H1 (cell line): ENCODE measurements around the gene TMTC4. TPM values are rescaled to one million over a fixed set of nuclear protein-coding genes. Genes with fewer than 3 reads are reported as not detected.

Experiments
- CTCF ChIA-PET: fragments of 300-600 bp; sonication (Branson Sonifier 250); formaldehyde crosslinking; loops from one replicate; lab custom pipeline; 2021; ENCODE audit not compliant: partially characterized antibody; lab: Charles Lee
- POLR2A ChIA-PET: fragments of 300-600 bp; sonication (Branson Sonifier 250); formaldehyde crosslinking; loops from one replicate; lab custom pipeline; 2021; ENCODE audit warnings: inconsistent platforms; ENCODE audit not compliant: partially characterized antibody; lab: Charles Lee
- DNase-seq, 2 experiments: peaks; one replicate each; pipeline versions ENCODE4 v3.0.0 to v3.0.0-alpha.2; 2010 to 2022; ENCODE audit warnings: low spot score in 2 of 2, low read depth in 1 of 2, mixed read lengths in 1 of 2
- FAIRE-seq: peaks from 2 replicates; lab custom pipeline; 2011; peaks lifted over from hg19 to GRCh38; lab: Jason Lieb, UNC
- H2AFZ ChIP-seq: 2 replicates; pipeline ENCODE4 v1.8.1; 2012; ENCODE audit warnings: low read length, inconsistent platforms
- H2AK5ac ChIP-seq: 2 replicates; pipeline ENCODE4 v1.6.1; 2013; ENCODE audit warnings: low read depth, low read length
- H2BK120ac ChIP-seq: replicated peaks from 2 replicates; pipeline ENCODE3; 2013; ENCODE audit warnings: low read depth, low read length, inconsistent platforms
- H2BK12ac ChIP-seq: 2 replicates; pipeline ENCODE4 v1.6.1; 2013; ENCODE audit warnings: low read depth, low read length
- H2BK15ac ChIP-seq: 2 replicates; pipeline ENCODE4 v1.6.1; 2013; ENCODE audit warnings: low read length
- H2BK20ac ChIP-seq: 2 replicates; pipeline ENCODE4 v1.6.1; 2013; ENCODE audit warnings: low read length
- H2BK5ac ChIP-seq: 2 replicates; pipeline ENCODE4 v1.6.1; 2013; ENCODE audit warnings: low read depth, low read length
- H3K14ac ChIP-seq: 2 replicates; pipeline ENCODE4 v1.6.1; 2013; ENCODE audit warnings: inconsistent platforms; ENCODE audit not compliant: insufficient read length
- H3K18ac ChIP-seq: 2 replicates; pipeline ENCODE4 v1.6.1; 2013; ENCODE audit warnings: low read length; ENCODE audit errors: extremely low read depth
- H3K23ac ChIP-seq: 2 replicates; pipeline ENCODE4 v1.6.1; 2013; ENCODE audit warnings: inconsistent platforms; ENCODE audit not compliant: insufficient read length
- H3K23me2 ChIP-seq: 2 replicates; pipeline ENCODE4 v1.6.1; 2013; ENCODE audit warnings: low read depth, low read length
- H3K27ac ChIP-seq: 2 replicates; pipeline ENCODE4 v1.6.1; 2011; ENCODE audit warnings: low read depth, low read length, inconsistent platforms
- H3K27me3 ChIP-seq, 4 experiments: replicated peaks in 1 of 4; 1 replicate in 1 of 4; 2 replicates in 3 of 4; pipeline versions ENCODE4 v1.6.1 to v1.8.1; 2011 to 2013; ENCODE audit warnings: low read length in 3 of 4, mild to moderate bottlenecking in 3 of 4, inconsistent platforms in 2 of 4, mixed read lengths in 2 of 4, moderate library complexity in 1 of 4; ENCODE audit not compliant: control insufficient read depth in 3 of 4, insufficient read depth in 3 of 4; ENCODE audit errors: extremely low read depth in 1 of 4
- H3K36me3 ChIP-seq, 4 experiments: 2 replicates each; pipeline versions ENCODE4 v1.6.1 to v1.8.1; 2011 to 2013; ENCODE audit warnings: mild to moderate bottlenecking in 4 of 4, low read length in 3 of 4, moderate library complexity in 2 of 4, control low read depth in 1 of 4, inconsistent platforms in 1 of 4; ENCODE audit not compliant: insufficient read depth in 4 of 4, control insufficient read depth in 2 of 4
- H3K4ac ChIP-seq: replicated peaks from 2 replicates; pipeline ENCODE3; 2013; ENCODE audit warnings: low read length, low read depth, mixed read lengths, inconsistent platforms; ENCODE audit not compliant: insufficient read length
- H3K4me1 ChIP-seq, 4 experiments: replicated peaks in 1 of 4; 1 replicate in 1 of 4; 2 replicates in 3 of 4; pipeline versions ENCODE4 v1.6.1 to v1.8.1; 2011 to 2013; ENCODE audit warnings: low read length in 3 of 4, inconsistent platforms in 2 of 4, mixed read lengths in 1 of 4; ENCODE audit not compliant: insufficient read depth in 4 of 4, control insufficient read depth in 3 of 4
- H3K4me2 ChIP-seq, 2 experiments: 2 replicates each; pipeline versions ENCODE4 v1.6.1 to v1.8.1; 2011 to 2013; ENCODE audit warnings: low read depth in 2 of 2, low read length in 2 of 2, control low read depth in 1 of 2, inconsistent platforms in 1 of 2, mild to moderate bottlenecking in 1 of 2; ENCODE audit not compliant: insufficient read depth in 1 of 2
- H3K4me3 ChIP-seq, 4 experiments: fragments of 200-600, 300-600 bp in 1 of 4; sonication (generic), shearing (Covaris generic), sonication (Bioruptor Twin) in 1 of 4; 2 replicates each; pipeline versions ENCODE4 v1.5.1 to v1.8.1; 2011 to 2016; ENCODE audit warnings: low read length in 4 of 4, low read depth in 3 of 4, control low read depth in 2 of 4, inconsistent platforms in 2 of 4, mild to moderate bottlenecking in 2 of 4, mixed read lengths in 1 of 4, moderate library complexity in 1 of 4; ENCODE audit not compliant: insufficient read depth in 2 of 4; ENCODE audit errors: extremely low read depth in 1 of 4
- H3K56ac ChIP-seq: replicated peaks from 2 replicates; pipeline ENCODE3; 2013; ENCODE audit warnings: low read depth, mild to moderate bottlenecking, mixed read lengths, low read length, inconsistent platforms; ENCODE audit not compliant: insufficient read length
- H3K79me1 ChIP-seq: 2 replicates; pipeline ENCODE4 v1.6.1; 2013; ENCODE audit warnings: low read depth, low read length, control low read depth
- H3K79me2 ChIP-seq, 2 experiments: 2 replicates each; pipeline versions ENCODE4 v1.6.1 to v1.8.1; 2012 to 2013; ENCODE audit warnings: low read length in 2 of 2, mild to moderate bottlenecking in 2 of 2, inconsistent platforms in 1 of 2; ENCODE audit not compliant: insufficient read depth in 2 of 2, control insufficient read depth in 1 of 2
- H3K9ac ChIP-seq, 4 experiments: replicated peaks in 1 of 4; 1 replicate in 1 of 4; 2 replicates in 3 of 4; pipeline versions ENCODE4 v1.6.1 to v1.8.1; 2011 to 2013; ENCODE audit warnings: low read depth in 3 of 4, low read length in 3 of 4, control low read depth in 2 of 4, mild to moderate bottlenecking in 2 of 4, moderate library complexity in 2 of 4, inconsistent platforms in 1 of 4; ENCODE audit errors: extremely low read depth in 1 of 4
- H3K9me3 ChIP-seq, 2 experiments: 2 replicates each; pipeline versions ENCODE4 v1.6.1 to v1.8.1; 2012 to 2013; ENCODE audit warnings: mild to moderate bottlenecking in 2 of 2, moderate library complexity in 2 of 2, control low read depth in 1 of 2, inconsistent platforms in 1 of 2, low read depth in 1 of 2, low read length in 1 of 2, mixed read lengths in 1 of 2; ENCODE audit not compliant: insufficient read depth in 2 of 2
- H4K20me1 ChIP-seq, 2 experiments: replicated peaks in 1 of 2; 2 replicates each; pipeline versions ENCODE3 to v1.8.1; 2011 to 2013; ENCODE audit warnings: inconsistent platforms in 2 of 2, low read length in 2 of 2, mild to moderate bottlenecking in 1 of 2; ENCODE audit not compliant: insufficient read depth in 2 of 2, control insufficient read depth in 1 of 2
- H4K5ac ChIP-seq: 2 replicates; pipeline ENCODE4 v1.6.1; 2013; ENCODE audit warnings: low read length, low read depth, mixed read lengths, inconsistent platforms; ENCODE audit not compliant: insufficient read length
- H4K8ac ChIP-seq: 2 replicates; pipeline ENCODE4 v1.8.0; 2013; ENCODE audit warnings: mild to moderate bottlenecking, moderate library complexity, low read length, inconsistent platforms; ENCODE audit not compliant: insufficient read depth; ENCODE audit errors: extremely low read depth
- H4K91ac ChIP-seq: replicated peaks from 2 replicates; pipeline ENCODE3; 2013; ENCODE audit warnings: low read length, mixed read lengths, inconsistent platforms; ENCODE audit not compliant: insufficient read length
- ATF3 ChIP-seq: IDR thresholded peaks from 2 replicates; pipeline ENCODE4 v1.6.1; 2011; ENCODE audit warnings: low read depth, mild to moderate bottlenecking, low read length; ENCODE audit not compliant: insufficient read depth
- HDAC2 ChIP-seq, 2 experiments: fragments of 300-600 bp in 1 of 2; sonication (generic) in 1 of 2; IDR thresholded peaks; 2 replicates each; pipeline ENCODE4 v1.6.1; 2011 to 2012; ENCODE audit warnings: low read depth in 2 of 2, low read length in 2 of 2, mild to moderate bottlenecking in 2 of 2, moderate library complexity in 2 of 2, borderline replicate concordance in 1 of 2, inconsistent platforms in 1 of 2
- HDAC6 ChIP-seq: IDR thresholded peaks from one replicate; pipeline ENCODE4 v1.7.1; 2012; ENCODE audit warnings: low read depth, mild to moderate bottlenecking, inconsistent platforms, low read length, moderate library complexity
- KDM4A ChIP-seq: IDR thresholded peaks from one replicate; pipeline ENCODE4 v1.7.1; 2012; ENCODE audit warnings: low read depth, mild to moderate bottlenecking, moderate library complexity, low read length, inconsistent platforms; ENCODE audit not compliant: severe bottlenecking
- TEAD4 ChIP-seq: IDR thresholded peaks from 2 replicates; pipeline ENCODE4 v1.6.1; 2012; ENCODE audit warnings: low read depth, low read length, inconsistent platforms, mixed read lengths
- WGBS, 2 experiments: shearing (Covaris generic) in 1 of 2; methylation state at CpG; one replicate each; pipeline versions ENCODE4 v1.1.6 to v1.1.7; 2013 to 2015; ENCODE audit warnings: low lambda C conversion rate in 2 of 2, mixed read lengths in 2 of 2, inconsistent platforms in 1 of 2, low coverage in 1 of 2, missing lambda C conversion rate in 1 of 2; ENCODE audit not compliant: insufficient replicate concordance in 2 of 2, insufficient coverage in 1 of 2, insufficient read length in 1 of 2; ENCODE audit errors: extremely low coverage in 1 of 2, missing lambda C conversion rate in 1 of 2; 5-methylcytosine and 5-hydroxymethylcytosine counted together
- polyA plus RNA-seq, 7 experiments: library from polyadenylated mRNA; depleted of rRNA in 3 of 7; stranded (reverse) in 5 of 7; unstranded in 2 of 7; fragments of >200 nt in 5 of 7; fragments of 200-250 nt in 2 of 7; gene quantifications; 1 replicate in 5 of 7; 2 replicates in 1 of 7; 4 replicates in 1 of 7; pipeline versions ENCODE4 v1.2.1 to v1.2.3, GENCODE V29; 2011 to 2013; ENCODE audit warnings: missing spikeins in 2 of 7, mixed read lengths in 2 of 7
- total RNA-seq: library from RNA; stranded (reverse); fragmentation: NEBNext Ultra II Directional; extraction: Animal tissue kit (Norgen Biotek cat#: 25700); gene quantifications from 2 replicates; pipeline ENCODE4 v1.2.1, GENCODE V29; 2021

TMTC4 gene
- total and polyA plus RNA-seq, 2 of the 8 experiments (the other 6 are each of a cell fraction or from before 2014, with no cell fraction given) = 26.3 to 42.6 TPM

GRCh38 chr13:100636441-100636840, 38.2 kb downstream of the TMTC4 start:
- no peak overlapping the region for H3K23ac ChIP-seq
- DNase-seq = no peak
- no peak overlapping the region for H3K14ac ChIP-seq
- no peak for TF ChIP-seq ATF3
- no peak for TF ChIP-seq HDAC2 (IDR thresholded peaks at IDR 0.05; ENCODE audit: borderline replicate concordance in 1 of 2, low read depth in 2 of 2, low read length in 2 of 2)
- TF ChIP-seq KDM4A = no peak
- TF ChIP-seq TEAD4 = no peak
- no peak for TF ChIP-seq HDAC6
- TF ChIP-seq, all 59 proteins: peak for 0
- ChIA-PET CTCF (interaction anchor here (1.3 kb wide), 1 partner anchor 9 kb away, joined by 3 read pairs; no protein-coding TSS in a partner anchor), POLR2A (no interaction called here)
- Histone ChIP-seq H2BK15ac (no peak overlapping the region), H3K4ac (no peak overlapping the region), H2BK12ac (no peak overlapping the region), H3K23me2 (no peaks in the 10 kb centered on the region; the same call in 1 of the 2 replicates), H3K9ac (no peak overlapping the region), H3K27me3 (no peaks in the 10 kb centered on the region), H2BK120ac (no peak overlapping the region), H3K27ac (no peak overlapping the region), H4K5ac (no peak overlapping the region), H4K91ac (no peak overlapping the region), H2AFZ (no peak overlapping the region), H3K79me1 (no peaks in the 10 kb centered on the region), H4K20me1 (no peaks in the 10 kb centered on the region), H2BK5ac (no peak overlapping the region), H3K4me1 (no peaks in the 10 kb centered on the region), H2AK5ac (no peak overlapping the region), H3K79me2 (no peaks in the 10 kb centered on the region), H2BK20ac (no peak overlapping the region), H3K36me3 (peaks cover 2 to 49% (median 28%) of the 10 kb centered on the region in 4 experiments; a peak in 6 of 8 replicates), H3K4me2 (no peak overlapping the region), H3K56ac (no peak overlapping the region), H3K9me3 (no peaks in the 10 kb centered on the region), H3K18ac (no peak overlapping the region), H3K4me3 (no peak overlapping the region), H4K8ac (no peak overlapping the region)
- FAIRE-seq = no peak
- 94% methylated on average over 7 of the region's 7 CpGs; no CpG with 5 or more reads in 1 of the 2 experiments for WGBS, 2 experiments
